ENCODE measurements around the gene ARAP3.

Gene ARAP3

DNA sequence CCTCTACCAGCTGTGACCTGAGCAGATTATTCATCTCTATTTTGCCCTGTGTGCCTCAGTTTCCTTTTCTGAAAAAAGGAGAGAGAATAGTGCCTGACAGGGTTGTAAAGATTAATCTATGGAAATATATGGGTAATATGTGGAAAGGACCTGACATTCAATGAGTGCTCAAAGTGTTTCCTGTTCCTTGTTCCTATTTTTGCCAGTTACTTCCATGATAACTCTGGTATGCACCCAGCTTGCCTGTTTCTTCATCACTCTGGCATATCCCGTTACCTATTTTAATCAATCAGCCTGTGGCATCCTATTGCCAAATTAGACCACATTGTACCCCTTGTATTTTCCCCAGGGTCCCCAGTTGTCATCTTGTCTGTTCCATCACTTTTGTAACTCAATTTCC is 3.6 kb upstream of the ARAP3 start:
- CTCF ChIA-PET, result interaction anchor here (0.6 kb wide), 1 partner anchor 238 kb away, joined by 4 read pairs; no protein-coding TSS in a partner anchor
- DNase-seq (ENCODE audit: extremely low spot score), result no peak
- no peak for TF ChIP-seq L3MBTL2 (conservative IDR thresholded peaks at IDR 0.05)
- no peak for TF ChIP-seq LEF1 (IDR thresholded peaks at IDR 0.05; ENCODE audit: borderline replicate concordance)
- no peak for TF ChIP-seq HDGF (IDR thresholded peaks at IDR 0.05; ENCODE audit: borderline replicate concordance)
- TF ChIP-seq ARNT (IDR thresholded peaks at IDR 0.05), result no peak
- TF ChIP-seq TARDBP (IDR thresholded peaks at IDR 0.05), result no peak
- TF ChIP-seq BHLHE40 (IDR thresholded peaks at IDR 0.05; ENCODE audit: borderline replicate concordance), result no peak
- no peak for TF ChIP-seq FOXA1 (IDR thresholded peaks at IDR 0.05)
- POLR2A ChIA-PET, result no interaction called here

DNA sequence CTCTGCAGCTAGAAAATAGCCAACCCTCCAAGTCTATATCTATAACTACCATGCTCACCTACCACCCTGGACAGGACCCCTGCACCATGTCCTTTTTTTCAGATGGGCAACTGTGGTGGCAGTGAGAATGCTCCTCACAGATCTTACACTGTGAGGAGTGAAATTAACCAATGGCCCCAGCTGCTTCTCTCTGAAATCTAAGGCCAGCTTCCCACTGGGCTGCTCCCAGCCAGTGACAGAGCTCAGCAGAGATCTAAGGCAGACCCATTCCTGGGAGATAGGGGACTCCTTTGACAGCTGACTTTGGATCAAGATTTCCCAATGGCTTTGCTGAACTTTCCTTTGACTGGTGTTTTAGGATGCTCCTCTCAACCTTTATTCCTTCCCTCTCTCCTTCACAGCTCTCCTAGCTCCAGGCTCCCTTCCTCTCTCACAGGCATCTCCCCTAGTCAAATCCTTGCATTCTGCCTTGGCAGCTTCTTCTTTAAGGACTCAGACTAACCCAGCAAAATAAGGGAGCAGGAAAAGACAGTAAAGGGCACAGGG is 1.6 kb upstream of the ARAP3 start:
- no peak for DNase-seq (ENCODE audit: extremely low spot score)
- CTCF ChIA-PET, result interaction anchor here (0.8 to 1.2 kb wide), 5 partner anchors 8 to 306 kb away, joined by 3 to 5 read pairs (median 4); partner anchors contain the start of gene RNF14
- TF ChIP-seq LEF1 (IDR thresholded peaks at IDR 0.05; ENCODE audit: borderline replicate concordance) (no peak), FOXA1 (IDR thresholded peaks at IDR 0.05) (no peak), FOXK2 (IDR thresholded peaks at IDR 0.05) (no peak), HDGF (IDR thresholded peaks at IDR 0.05; ENCODE audit: borderline replicate concordance) (no peak), CTBP1 (IDR thresholded peaks at IDR 0.05; ENCODE audit: borderline replicate concordance) (no peak), SP1 (IDR thresholded peaks at IDR 0.05) (no peak), TARDBP (IDR thresholded peaks at IDR 0.05) (no peak), ARNT (IDR thresholded peaks at IDR 0.05) (no peak), ELF4 (IDR thresholded peaks at IDR 0.05) (no peak), ZNF384 (IDR thresholded peaks at IDR 0.05) (no peak), SUZ12 (IDR thresholded peaks at IDR 0.05) (no peak), L3MBTL2 (conservative IDR thresholded peaks at IDR 0.05) (no peak), FOXM1 (IDR thresholded peaks at IDR 0.05; ENCODE audit: borderline replicate concordance) (no peak), NFRKB (IDR thresholded peaks at IDR 0.05) (no peak)
- TF ChIP-seq, protein P1, sequence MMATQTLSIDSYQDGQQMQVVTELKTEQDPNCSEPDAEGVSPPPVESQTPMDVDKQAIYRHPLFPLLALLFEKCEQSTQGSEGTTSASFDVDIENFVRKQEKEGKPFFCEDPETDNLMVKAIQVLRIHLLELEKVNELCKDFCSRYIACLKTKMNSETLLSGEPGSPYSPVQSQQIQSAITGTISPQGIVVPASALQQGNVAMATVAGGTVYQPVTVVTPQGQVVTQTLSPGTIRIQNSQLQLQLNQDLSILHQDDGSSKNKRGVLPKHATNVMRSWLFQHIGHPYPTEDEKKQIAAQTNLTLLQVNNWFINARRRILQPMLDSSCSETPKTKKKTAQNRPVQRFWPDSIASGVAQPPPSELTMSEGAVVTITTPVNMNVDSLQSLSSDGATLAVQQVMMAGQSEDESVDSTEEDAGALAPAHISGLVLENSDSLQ (IDR thresholded peaks at IDR 0.05), result no peak
- POLR2A ChIA-PET, result interaction anchor here (0.7 to 2.5 kb wide), 5 partner anchors 9 to 240 kb away, joined by 3 to 8 read pairs (median 5); partner anchors contain the start of genes DELE1, HDAC3, PCDH1 and RELL2

DNA sequence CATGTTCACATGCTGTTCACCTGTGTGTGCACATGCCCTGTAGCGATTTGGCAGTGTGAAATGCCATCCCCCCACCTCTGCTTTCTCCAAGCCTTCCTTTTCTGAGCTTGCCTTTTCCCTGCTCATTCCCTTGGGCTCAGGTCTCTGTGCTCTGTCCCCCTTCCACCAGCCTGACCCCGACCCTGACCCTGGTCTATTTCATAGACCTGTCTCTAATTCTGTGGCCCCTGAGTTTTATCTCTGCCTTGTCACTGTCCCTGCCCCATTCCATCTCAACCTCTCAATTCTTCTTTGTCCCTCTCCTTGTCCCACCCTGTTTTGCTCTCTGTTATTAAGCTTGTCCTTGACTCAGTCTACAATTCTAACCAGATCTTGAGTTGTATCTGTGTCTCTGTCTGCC is 735 bp downstream of the ARAP3 start:
- TF ChIP-seq BHLHE40 (IDR thresholded peaks at IDR 0.05; ENCODE audit: borderline replicate concordance) (no peak), CTBP1 (IDR thresholded peaks at IDR 0.05; ENCODE audit: borderline replicate concordance) (no peak), ZNF384 (IDR thresholded peaks at IDR 0.05) (no peak), TARDBP (IDR thresholded peaks at IDR 0.05) (no peak), FOXA1 (IDR thresholded peaks at IDR 0.05) (no peak), SUZ12 (IDR thresholded peaks at IDR 0.05) (no peak), SP1 (IDR thresholded peaks at IDR 0.05) (no peak), FOXK2 (IDR thresholded peaks at IDR 0.05) (no peak), ARNT (IDR thresholded peaks at IDR 0.05) (no peak), NFRKB (IDR thresholded peaks at IDR 0.05) (no peak)
- TF ChIP-seq, protein P1 (IDR thresholded peaks at IDR 0.05), result no peak
- ChIA-PET CTCF (interaction anchor here (0.7 to 0.9 kb wide), 3 partner anchors 12 to 551 kb away, joined by 4 read pairs; partner anchors contain the start of gene RNF14), POLR2A (interaction anchor here (0.7 to 2.5 kb wide), 3 partner anchors 11 to 599 kb away, joined by 3 to 11 read pairs (median 8); partner anchors contain the start of genes HDAC3 and RELL2)
- DNase-seq (ENCODE audit: extremely low spot score), result no peak

DNA sequence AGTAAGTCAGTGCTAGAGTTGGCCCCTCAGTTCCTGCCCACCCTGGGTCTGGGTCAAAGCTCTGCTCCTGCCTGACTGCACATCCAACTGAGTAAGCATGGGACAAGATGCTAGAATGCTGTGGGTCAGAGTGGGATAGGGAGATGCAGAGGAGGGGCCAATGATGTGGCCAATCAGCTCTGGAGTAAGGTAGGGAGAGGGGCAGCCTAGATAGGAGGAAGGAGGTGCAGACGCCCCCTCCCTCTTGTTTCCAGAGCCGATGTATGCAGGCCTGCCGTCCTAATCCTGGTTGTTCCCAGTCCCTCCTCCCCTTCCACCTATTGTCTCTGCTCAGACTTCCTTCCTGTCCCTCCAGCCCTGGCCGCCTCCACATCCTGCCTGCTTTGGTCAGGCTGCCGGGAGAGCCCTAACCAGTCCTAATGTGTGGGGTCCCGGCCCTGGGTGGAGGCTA is 1.3 kb downstream of the ARAP3 start:
- no peak for DNase-seq (ENCODE audit: extremely low spot score)
- ChIA-PET CTCF (interaction anchor here (0.7 to 0.9 kb wide), 2 partner anchors 11 to 288 kb away, joined by 4 read pairs; partner anchors contain the start of gene RNF14), POLR2A (interaction anchor here (2.2 to 2.5 kb wide), 2 partner anchors 11 to 44 kb away, joined by 8 to 11 read pairs; partner anchors contain the start of genes HDAC3 and RELL2)
- TF ChIP-seq HDGF (IDR thresholded peaks at IDR 0.05; ENCODE audit: borderline replicate concordance) (no peak), LEF1 (IDR thresholded peaks at IDR 0.05; ENCODE audit: borderline replicate concordance) (no peak), TARDBP (IDR thresholded peaks at IDR 0.05) (no peak), ELF4 (IDR thresholded peaks at IDR 0.05) (no peak), ZNF384 (IDR thresholded peaks at IDR 0.05) (no peak), ARNT (IDR thresholded peaks at IDR 0.05) (no peak), BHLHE40 (IDR thresholded peaks at IDR 0.05; ENCODE audit: borderline replicate concordance) (no peak), NFRKB (IDR thresholded peaks at IDR 0.05) (no peak), CTBP1 (IDR thresholded peaks at IDR 0.05; ENCODE audit: borderline replicate concordance) (no peak), FOXA1 (IDR thresholded peaks at IDR 0.05) (no peak), SUZ12 (IDR thresholded peaks at IDR 0.05) (no peak), SP1 (IDR thresholded peaks at IDR 0.05) (no peak), L3MBTL2 (conservative IDR thresholded peaks at IDR 0.05) (no peak), FOXM1 (IDR thresholded peaks at IDR 0.05; ENCODE audit: borderline replicate concordance) (no peak), FOXK2 (IDR thresholded peaks at IDR 0.05) (no peak)
- TF ChIP-seq, protein P1 (IDR thresholded peaks at IDR 0.05), result no peak

DNA sequence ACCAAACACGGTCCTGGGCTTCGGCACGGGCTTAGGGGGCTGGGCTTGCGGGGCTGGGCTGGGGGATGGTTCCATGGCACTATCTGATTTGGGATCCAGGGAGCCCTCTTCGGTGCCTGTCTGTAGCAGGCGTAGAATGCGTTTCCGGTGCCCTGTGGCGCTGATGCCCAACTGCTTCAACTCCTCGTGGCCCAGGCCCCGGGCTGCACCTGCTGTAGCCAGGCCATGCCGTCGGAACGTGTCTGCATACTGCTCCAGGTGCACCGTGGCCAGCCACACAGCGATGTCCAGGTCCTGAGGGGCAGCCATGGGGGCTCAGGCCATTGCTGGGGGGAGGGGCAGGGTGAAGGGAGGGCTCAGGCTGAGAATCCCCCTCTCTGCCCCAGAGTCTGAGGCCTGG is 1.9 kb downstream of the ARAP3 start:
- no peak for DNase-seq (ENCODE audit: extremely low spot score)
- POLR2A ChIA-PET, result no interaction called here
- TF ChIP-seq, protein P1 (IDR thresholded peaks at IDR 0.05), result no peak
- no peak for TF ChIP-seq L3MBTL2 (conservative IDR thresholded peaks at IDR 0.05)
- TF ChIP-seq ZNF384 (IDR thresholded peaks at IDR 0.05), result no peak
- no peak for TF ChIP-seq CTBP1 (IDR thresholded peaks at IDR 0.05; ENCODE audit: borderline replicate concordance)
- no peak for TF ChIP-seq NFRKB (IDR thresholded peaks at IDR 0.05)
- no peak for TF ChIP-seq FOXM1 (IDR thresholded peaks at IDR 0.05; ENCODE audit: borderline replicate concordance)
- TF ChIP-seq SUZ12 (IDR thresholded peaks at IDR 0.05), result no peak
- TF ChIP-seq FOXK2 (IDR thresholded peaks at IDR 0.05), result no peak
- TF ChIP-seq ARNT (IDR thresholded peaks at IDR 0.05), result no peak
- no peak for TF ChIP-seq FOXA1 (IDR thresholded peaks at IDR 0.05)
- TF ChIP-seq BHLHE40 (IDR thresholded peaks at IDR 0.05; ENCODE audit: borderline replicate concordance), result no peak
- no peak for TF ChIP-seq HDGF (IDR thresholded peaks at IDR 0.05; ENCODE audit: borderline replicate concordance)
- no peak for TF ChIP-seq ELF4 (IDR thresholded peaks at IDR 0.05)
- no peak for TF ChIP-seq LEF1 (IDR thresholded peaks at IDR 0.05; ENCODE audit: borderline replicate concordance)
- no peak for TF ChIP-seq TARDBP (IDR thresholded peaks at IDR 0.05)
- TF ChIP-seq SP1 (IDR thresholded peaks at IDR 0.05), result no peak
- CTCF ChIA-PET, result no interaction called here

Measured in HEK293T (cell line).